WTC11 (cell line): ENCODE data around the gene GBP5.

Experiments
- CREB1 ChIP-seq: sonication (generic); formaldehyde crosslinking; IDR thresholded peaks from 2 replicates; pipeline ENCODE4 v1.8.0; 2023; ENCODE audit warnings: mild to moderate bottlenecking, missing genetic modification reagents
- MYBL2 ChIP-seq: sonication (generic); formaldehyde crosslinking; IDR thresholded peaks from 2 replicates; pipeline ENCODE4 v1.8.1; 2023; ENCODE audit warnings: mild to moderate bottlenecking, moderate library complexity, missing genetic modification reagents
- NR2C2 ChIP-seq: sonication (generic); formaldehyde crosslinking; IDR thresholded peaks from 2 replicates; pipeline ENCODE4 v1.8.0; 2022; ENCODE audit warnings: mild to moderate bottlenecking, missing genetic modification reagents
- SMAD4 ChIP-seq: sonication (generic); formaldehyde crosslinking; IDR thresholded peaks from 2 replicates; pipeline ENCODE4 v1.8.0; 2022; ENCODE audit warnings: mild to moderate bottlenecking, missing genetic modification reagents
- SP1 ChIP-seq: sonication (generic); formaldehyde crosslinking; conservative IDR thresholded peaks from 2 replicates; pipeline ENCODE4 v1.8.1; 2022; ENCODE audit warnings: missing genetic modification reagents
- ZNF121 ChIP-seq: sonication (generic); formaldehyde crosslinking; IDR thresholded peaks from 2 replicates; pipeline ENCODE4 v1.8.0; 2023; ENCODE audit warnings: missing genetic modification reagents
- TF ChIP-seq, protein P1 (sequence below): fragments of 200-600 bp; IDR thresholded peaks from 2 replicates; pipeline ENCODE4 v1.8.0; 2022; ENCODE audit warnings: antibody characterized with exemption
- TF ChIP-seq, protein P2 (sequence below): sonication (generic); formaldehyde crosslinking; IDR thresholded peaks from 2 replicates; pipeline ENCODE4 v1.8.1; 2023; ENCODE audit warnings: mild to moderate bottlenecking, missing genetic modification reagents
- TF ChIP-seq, protein P3 (sequence below): sonication (generic); formaldehyde crosslinking; IDR thresholded peaks from 2 replicates; pipeline ENCODE4 v1.8.1; 2022; ENCODE audit warnings: mild to moderate bottlenecking, moderate library complexity, missing genetic modification reagents

DNA sequence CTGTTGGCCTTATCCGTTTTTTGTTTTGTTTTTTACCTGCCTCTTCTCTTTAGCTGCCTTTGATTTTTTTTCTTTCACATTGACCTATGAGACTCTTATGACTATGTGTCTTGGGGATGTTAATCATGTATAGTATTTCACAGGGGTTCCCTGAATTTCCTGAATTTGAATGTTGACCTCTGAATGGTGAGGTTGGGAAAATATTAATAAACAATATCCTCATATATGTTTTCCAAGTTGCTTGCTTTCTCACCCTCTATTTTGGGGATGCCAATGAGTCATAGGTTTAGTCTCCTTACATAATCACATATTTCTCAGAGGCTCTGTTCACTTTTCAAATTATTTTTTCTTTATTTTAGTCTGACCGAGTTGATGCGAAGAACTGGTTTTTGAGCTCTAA lies 29.6 kb downstream of the GBP5 start:
- TF ChIP-seq, protein P1, sequence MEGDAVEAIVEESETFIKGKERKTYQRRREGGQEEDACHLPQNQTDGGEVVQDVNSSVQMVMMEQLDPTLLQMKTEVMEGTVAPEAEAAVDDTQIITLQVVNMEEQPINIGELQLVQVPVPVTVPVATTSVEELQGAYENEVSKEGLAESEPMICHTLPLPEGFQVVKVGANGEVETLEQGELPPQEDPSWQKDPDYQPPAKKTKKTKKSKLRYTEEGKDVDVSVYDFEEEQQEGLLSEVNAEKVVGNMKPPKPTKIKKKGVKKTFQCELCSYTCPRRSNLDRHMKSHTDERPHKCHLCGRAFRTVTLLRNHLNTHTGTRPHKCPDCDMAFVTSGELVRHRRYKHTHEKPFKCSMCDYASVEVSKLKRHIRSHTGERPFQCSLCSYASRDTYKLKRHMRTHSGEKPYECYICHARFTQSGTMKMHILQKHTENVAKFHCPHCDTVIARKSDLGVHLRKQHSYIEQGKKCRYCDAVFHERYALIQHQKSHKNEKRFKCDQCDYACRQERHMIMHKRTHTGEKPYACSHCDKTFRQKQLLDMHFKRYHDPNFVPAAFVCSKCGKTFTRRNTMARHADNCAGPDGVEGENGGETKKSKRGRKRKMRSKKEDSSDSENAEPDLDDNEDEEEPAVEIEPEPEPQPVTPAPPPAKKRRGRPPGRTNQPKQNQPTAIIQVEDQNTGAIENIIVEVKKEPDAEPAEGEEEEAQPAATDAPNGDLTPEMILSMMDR, result no peak
- TF ChIP-seq, protein P2, sequence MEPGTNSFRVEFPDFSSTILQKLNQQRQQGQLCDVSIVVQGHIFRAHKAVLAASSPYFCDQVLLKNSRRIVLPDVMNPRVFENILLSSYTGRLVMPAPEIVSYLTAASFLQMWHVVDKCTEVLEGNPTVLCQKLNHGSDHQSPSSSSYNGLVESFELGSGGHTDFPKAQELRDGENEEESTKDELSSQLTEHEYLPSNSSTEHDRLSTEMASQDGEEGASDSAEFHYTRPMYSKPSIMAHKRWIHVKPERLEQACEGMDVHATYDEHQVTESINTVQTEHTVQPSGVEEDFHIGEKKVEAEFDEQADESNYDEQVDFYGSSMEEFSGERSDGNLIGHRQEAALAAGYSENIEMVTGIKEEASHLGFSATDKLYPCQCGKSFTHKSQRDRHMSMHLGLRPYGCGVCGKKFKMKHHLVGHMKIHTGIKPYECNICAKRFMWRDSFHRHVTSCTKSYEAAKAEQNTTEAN, result no peak
- TF ChIP-seq MYBL2 (CRISPR knock-in tag) (no peak), SP1 (CRISPR knock-in tag) (no peak), SMAD4 (CRISPR knock-in tag) (no peak), ZNF121 (CRISPR knock-in tag) (no peak), NR2C2 (CRISPR knock-in tag) (no peak), CREB1 (CRISPR knock-in tag) (no peak)
- TF ChIP-seq, protein P3, sequence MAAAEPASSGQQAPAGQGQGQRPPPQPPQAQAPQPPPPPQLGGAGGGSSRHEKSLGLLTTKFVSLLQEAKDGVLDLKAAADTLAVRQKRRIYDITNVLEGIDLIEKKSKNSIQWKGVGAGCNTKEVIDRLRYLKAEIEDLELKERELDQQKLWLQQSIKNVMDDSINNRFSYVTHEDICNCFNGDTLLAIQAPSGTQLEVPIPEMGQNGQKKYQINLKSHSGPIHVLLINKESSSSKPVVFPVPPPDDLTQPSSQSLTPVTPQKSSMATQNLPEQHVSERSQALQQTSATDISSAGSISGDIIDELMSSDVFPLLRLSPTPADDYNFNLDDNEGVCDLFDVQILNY, result no peak
